Adrenal gland (tissue), 5 donors: ENCODE results near the gene RGS6.

Experiments
- POLR2A ChIP-seq, 2 donors: fragments of 450-650 bp; IDR thresholded peaks; one replicate each; pipeline ENCODE4 v1.6.1; 2017; ENCODE audit warnings: antibody characterized with exemption in 2 of 2, mild to moderate bottlenecking in 2 of 2, moderate library complexity in 1 of 2
- TF ChIP-seq, protein P1 (sequence below), 6 experiments: fragments of 450-650 bp in 4 of 6; fragments of 200-600 bp in 2 of 6; sonication (generic) in 1 of 6; IDR thresholded peaks; 1 replicate in 5 of 6; 2 replicates in 1 of 6; pipeline versions ENCODE4 v1.5.1 to v1.8.0; 2016 to 2021; ENCODE audit warnings: antibody characterized with exemption in 6 of 6, mild to moderate bottlenecking in 2 of 6, moderate library complexity in 1 of 6
- donor health status: DM: no; HTN: no; CAD: no.

DNA sequence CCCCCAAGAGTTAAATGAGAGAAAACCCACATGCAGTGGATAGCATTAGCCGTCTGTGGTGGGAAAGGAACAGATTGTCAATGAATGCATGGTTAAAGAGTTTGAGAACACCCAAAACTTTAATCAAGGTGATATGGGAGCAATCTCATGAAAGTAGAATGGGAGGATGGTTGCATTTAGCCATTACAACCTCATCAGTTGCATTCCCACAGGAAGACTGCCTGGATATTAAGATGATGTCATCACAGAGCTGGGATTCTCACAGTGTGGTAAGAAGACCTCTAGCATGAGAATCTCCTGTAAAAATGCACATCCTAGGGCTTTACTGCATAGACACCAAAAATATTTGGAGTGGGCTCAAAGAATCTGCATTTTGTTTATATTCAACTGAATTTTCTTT is 284.9 kb downstream of the RGS6 start:
- TF ChIP-seq, protein P1, sequence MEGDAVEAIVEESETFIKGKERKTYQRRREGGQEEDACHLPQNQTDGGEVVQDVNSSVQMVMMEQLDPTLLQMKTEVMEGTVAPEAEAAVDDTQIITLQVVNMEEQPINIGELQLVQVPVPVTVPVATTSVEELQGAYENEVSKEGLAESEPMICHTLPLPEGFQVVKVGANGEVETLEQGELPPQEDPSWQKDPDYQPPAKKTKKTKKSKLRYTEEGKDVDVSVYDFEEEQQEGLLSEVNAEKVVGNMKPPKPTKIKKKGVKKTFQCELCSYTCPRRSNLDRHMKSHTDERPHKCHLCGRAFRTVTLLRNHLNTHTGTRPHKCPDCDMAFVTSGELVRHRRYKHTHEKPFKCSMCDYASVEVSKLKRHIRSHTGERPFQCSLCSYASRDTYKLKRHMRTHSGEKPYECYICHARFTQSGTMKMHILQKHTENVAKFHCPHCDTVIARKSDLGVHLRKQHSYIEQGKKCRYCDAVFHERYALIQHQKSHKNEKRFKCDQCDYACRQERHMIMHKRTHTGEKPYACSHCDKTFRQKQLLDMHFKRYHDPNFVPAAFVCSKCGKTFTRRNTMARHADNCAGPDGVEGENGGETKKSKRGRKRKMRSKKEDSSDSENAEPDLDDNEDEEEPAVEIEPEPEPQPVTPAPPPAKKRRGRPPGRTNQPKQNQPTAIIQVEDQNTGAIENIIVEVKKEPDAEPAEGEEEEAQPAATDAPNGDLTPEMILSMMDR (IDR thresholded peaks at IDR 0.05) = no peak
- no peak for TF ChIP-seq POLR2A (IDR thresholded peaks at IDR 0.05)
